ENCODE measurements around the gene PLA2G4E.
A peak's percentile ranks its signal among the peaks of the same experiment; 100 is the strongest.

PLA2G4E gene

GRCh38 chr15:41982133-41982930 is 38.5 kb downstream of the PLA2G4E start:
- Histone ChIP-seq H3K4me3 (ENCODE audit: low read length in 2 of 2) (no peak overlapping the region), H3K9ac (ENCODE audit: low read length in 2 of 2) (no peak overlapping the region), H3K27me3 (ENCODE audit: control insufficient read depth in 1 of 2, insufficient read depth in 2 of 2, low read length in 2 of 2) (no peaks in the 10 kb centered on the region), H3K4me1 (ENCODE audit: control insufficient read depth, insufficient read depth, low read length) (no peaks in the 10 kb centered on the region), H3K9me3 (ENCODE audit: control insufficient read depth in 2 of 2, low read length in 2 of 2) (no peaks in the 10 kb centered on the region), H3K36me3 (ENCODE audit: control insufficient read depth in 2 of 2, insufficient read depth in 2 of 2, low read length in 2 of 2) (no peaks in the 10 kb centered on the region), H3K27ac (ENCODE audit: low read length) (no peak overlapping the region)

DNA sequence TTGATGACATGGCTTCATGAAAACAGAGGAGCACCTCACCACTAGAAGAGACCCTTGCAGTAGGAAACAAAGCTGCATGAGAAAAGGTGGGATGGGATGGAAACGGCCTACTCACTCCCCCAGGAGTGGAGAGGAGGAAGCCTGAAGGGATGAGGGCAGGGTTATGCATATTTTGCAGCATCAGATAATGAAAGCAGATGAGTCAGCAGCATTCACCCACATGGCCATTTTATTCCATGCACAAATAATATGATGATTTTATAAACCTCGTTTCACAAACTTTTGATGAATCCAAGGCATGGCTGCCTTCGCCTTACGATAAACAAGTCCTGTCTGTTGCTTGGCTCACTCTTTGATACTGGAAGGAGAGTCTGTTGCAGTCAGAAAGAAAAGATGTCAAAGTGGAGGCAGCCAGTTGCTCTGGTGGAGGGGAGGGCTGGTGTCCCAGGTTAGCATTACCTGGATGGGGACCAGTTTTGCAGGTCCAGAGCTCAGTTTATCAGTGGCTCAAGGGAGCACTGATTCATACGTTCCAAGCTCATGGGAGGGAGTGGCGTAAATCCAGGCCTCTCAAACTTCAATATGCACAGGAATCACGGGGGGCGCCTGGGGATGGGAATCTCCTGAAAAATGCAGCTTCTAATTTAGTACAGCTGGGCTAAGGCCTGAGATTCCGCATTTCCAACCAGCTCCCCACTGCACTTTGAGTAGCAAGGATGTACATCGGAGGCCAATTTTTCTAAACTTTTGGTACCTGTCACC is 39.3 kb downstream of the PLA2G4E start:
- Histone ChIP-seq H3K36me3 (ENCODE audit: control insufficient read depth in 2 of 2, insufficient read depth in 2 of 2, low read length in 2 of 2) (no peaks in the 10 kb centered on the region), H3K27ac (ENCODE audit: low read length) (no peak overlapping the region), H3K4me3 (ENCODE audit: low read length in 2 of 2) (no peak overlapping the region), H3K9me3 (ENCODE audit: control insufficient read depth in 2 of 2, low read length in 2 of 2) (no peaks in the 10 kb centered on the region), H3K9ac (ENCODE audit: low read length in 2 of 2) (no peak overlapping the region), H3K27me3 (ENCODE audit: control insufficient read depth in 1 of 2, insufficient read depth in 2 of 2, low read length in 2 of 2) (no peaks in the 10 kb centered on the region), H3K4me1 (ENCODE audit: control insufficient read depth, insufficient read depth, low read length) (no peaks in the 10 kb centered on the region)

GRCh38 chr15:41980654-41981323 is 40.1 kb downstream of the PLA2G4E start:
- Histone ChIP-seq H3K36me3 (ENCODE audit: control insufficient read depth in 2 of 2, insufficient read depth in 2 of 2, low read length in 2 of 2) (no peaks in the 10 kb centered on the region), H3K4me1 (ENCODE audit: control insufficient read depth, insufficient read depth, low read length) (no peaks in the 10 kb centered on the region), H3K4me3 (ENCODE audit: low read length in 2 of 2) (no peak overlapping the region), H3K27me3 (ENCODE audit: control insufficient read depth in 1 of 2, insufficient read depth in 2 of 2, low read length in 2 of 2) (no peaks in the 10 kb centered on the region), H3K9ac (ENCODE audit: low read length in 2 of 2) (no peak overlapping the region), H3K27ac (ENCODE audit: low read length) (no peak overlapping the region), H3K9me3 (ENCODE audit: control insufficient read depth in 2 of 2, low read length in 2 of 2) (no peaks in the 10 kb centered on the region)

DNA sequence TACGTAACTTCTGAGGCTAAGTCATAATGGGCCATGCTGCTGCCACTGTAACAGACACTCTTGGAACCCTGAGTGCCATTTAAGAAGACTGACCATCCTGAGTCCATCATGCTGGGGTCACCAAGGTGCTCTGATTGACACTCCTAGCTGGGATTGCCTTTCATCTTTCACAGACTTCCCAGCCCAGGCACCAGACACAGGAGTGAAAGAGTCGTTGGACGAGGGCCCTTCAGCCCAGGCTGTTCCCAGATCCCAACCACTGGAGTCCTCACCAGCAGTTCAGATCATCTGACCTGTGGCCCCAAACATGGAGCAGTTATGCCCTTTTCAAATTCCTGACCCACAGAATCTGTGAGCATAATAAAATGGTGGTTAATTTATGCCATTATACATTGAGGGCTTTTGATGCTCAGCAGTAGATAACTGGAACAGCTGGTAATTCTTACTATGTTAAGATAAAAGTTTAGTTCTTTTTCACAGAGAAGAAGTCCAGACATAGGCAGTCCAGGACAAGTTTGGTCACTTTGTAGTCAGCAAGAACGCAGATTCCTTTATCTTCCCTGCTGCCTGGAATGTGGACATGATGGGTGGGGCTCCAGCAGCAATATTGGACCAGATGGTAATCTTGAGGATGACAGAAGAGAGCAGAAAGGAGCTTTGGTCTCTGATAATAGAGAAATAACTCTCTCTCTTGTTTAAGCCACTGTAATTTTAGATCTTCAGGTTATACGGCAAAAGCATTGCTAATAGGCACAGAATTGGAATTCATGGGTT is 41.2 kb downstream of the PLA2G4E start:
- Histone ChIP-seq H3K36me3 (ENCODE audit: control insufficient read depth in 2 of 2, insufficient read depth in 2 of 2, low read length in 2 of 2) (no peaks in the 10 kb centered on the region), H3K27ac (ENCODE audit: low read length) (no peak overlapping the region), H3K4me1 (ENCODE audit: control insufficient read depth, insufficient read depth, low read length) (no peaks in the 10 kb centered on the region), H3K27me3 (ENCODE audit: control insufficient read depth in 1 of 2, insufficient read depth in 2 of 2, low read length in 2 of 2) (peaks cover 0 to 4% of the 10 kb centered on the region in 2 donors), H3K4me3 (ENCODE audit: low read length in 2 of 2) (no peak overlapping the region), H3K9ac (ENCODE audit: low read length in 2 of 2) (no peak overlapping the region), H3K9me3 (ENCODE audit: control insufficient read depth in 2 of 2, low read length in 2 of 2) (no peaks in the 10 kb centered on the region)

DNA sequence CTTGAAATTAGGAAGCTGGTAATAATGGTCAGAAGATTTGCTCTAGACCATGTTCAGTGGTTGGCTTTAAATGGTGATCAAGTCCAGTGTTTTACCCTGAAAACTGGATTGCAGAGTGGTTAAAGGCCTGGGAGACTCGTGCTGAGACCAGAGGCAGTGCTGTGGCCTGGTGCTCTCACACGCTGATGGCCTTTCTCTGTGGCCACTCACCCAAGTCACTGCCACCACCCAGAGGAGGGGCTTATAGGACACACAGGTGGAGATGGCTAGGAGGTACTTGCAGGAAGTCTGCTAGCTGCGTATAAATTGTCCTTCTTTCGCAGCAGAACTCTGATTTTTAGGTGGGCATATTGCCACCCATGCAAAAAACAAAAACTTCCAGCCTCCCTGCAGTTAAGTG is 42.3 kb downstream of the PLA2G4E start:
- Histone ChIP-seq H3K36me3 (ENCODE audit: control insufficient read depth in 2 of 2, insufficient read depth in 2 of 2, low read length in 2 of 2) (no peaks in the 10 kb centered on the region), H3K27ac (ENCODE audit: low read length) (no peak overlapping the region), H3K9me3 (ENCODE audit: control insufficient read depth in 2 of 2, low read length in 2 of 2) (no peaks in the 10 kb centered on the region), H3K27me3 (ENCODE audit: control insufficient read depth in 1 of 2, insufficient read depth in 2 of 2, low read length in 2 of 2) (peaks cover 2 to 4% of the 10 kb centered on the region in 2 donors), H3K4me1 (ENCODE audit: control insufficient read depth, insufficient read depth, low read length) (no peaks in the 10 kb centered on the region), H3K4me3 (ENCODE audit: low read length in 2 of 2) (no peak overlapping the region), H3K9ac (ENCODE audit: low read length in 2 of 2) (no peak overlapping the region)

GRCh38 chr15:41977757-41978383 is 43.0 kb downstream of the PLA2G4E start:
- no peaks in the 10 kb centered on the region for H3K9me3 ChIP-seq (ENCODE audit: control insufficient read depth in 2 of 2, low read length in 2 of 2)
- no peak overlapping the region for H3K27ac ChIP-seq (ENCODE audit: low read length)
- H3K27me3 ChIP-seq (ENCODE audit: control insufficient read depth in 1 of 2, insufficient read depth in 2 of 2, low read length in 2 of 2), result peaks cover 2 to 4% of the 10 kb centered on the region in 2 donors
- H3K4me3 ChIP-seq (ENCODE audit: low read length in 2 of 2), result no peak overlapping the region
- H3K36me3 ChIP-seq (ENCODE audit: control insufficient read depth in 2 of 2, insufficient read depth in 2 of 2, low read length in 2 of 2), result no peaks in the 10 kb centered on the region
- peaks cover under 1% of the 10 kb centered on the region for H3K4me1 ChIP-seq (ENCODE audit: control insufficient read depth, insufficient read depth, low read length)
- H3K9ac ChIP-seq (ENCODE audit: low read length in 2 of 2), result no peak overlapping the region

DNA sequence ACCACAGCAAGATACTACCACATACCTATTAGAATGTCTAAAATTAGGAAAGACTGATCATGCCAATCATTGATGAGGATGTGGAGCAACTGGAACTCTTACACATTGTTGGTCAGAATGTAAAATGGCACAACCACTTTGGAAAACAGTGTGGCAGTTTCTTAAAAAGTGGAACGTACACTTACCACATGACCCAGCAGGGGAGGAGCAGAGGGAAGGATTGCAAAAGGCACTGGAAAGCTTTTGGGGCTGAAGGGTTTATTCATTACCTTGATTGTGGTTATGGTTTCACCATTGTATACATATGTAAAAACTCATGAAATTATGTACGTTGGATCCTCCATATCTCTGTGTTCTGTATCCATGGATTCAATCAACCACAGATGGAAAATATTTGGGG is 45.2 kb downstream of the PLA2G4E start:
- Histone ChIP-seq H3K36me3 (ENCODE audit: control insufficient read depth in 2 of 2, insufficient read depth in 2 of 2, low read length in 2 of 2) (no peaks in the 10 kb centered on the region), H3K9me3 (ENCODE audit: control insufficient read depth in 2 of 2, low read length in 2 of 2) (no peaks in the 10 kb centered on the region), H3K4me3 (ENCODE audit: low read length in 2 of 2) (no peak overlapping the region), H3K9ac (ENCODE audit: low read length in 2 of 2) (no peak overlapping the region), H3K27ac (ENCODE audit: low read length) (no peak overlapping the region), H3K27me3 (ENCODE audit: control insufficient read depth in 1 of 2, insufficient read depth in 2 of 2, low read length in 2 of 2) (peaks cover 2 to 4% of the 10 kb centered on the region in 2 donors), H3K4me1 (ENCODE audit: control insufficient read depth, insufficient read depth, low read length) (peaks cover 6% of the 10 kb centered on the region)

GRCh38 chr15:41974041-41974440 is 46.8 kb downstream of the PLA2G4E start:
- peaks cover 2 to 4% of the 10 kb centered on the region in 2 donors for H3K27me3 ChIP-seq (ENCODE audit: control insufficient read depth in 1 of 2, insufficient read depth in 2 of 2, low read length in 2 of 2)
- H3K27ac ChIP-seq (ENCODE audit: low read length), result no peak overlapping the region
- H3K9me3 ChIP-seq (ENCODE audit: control insufficient read depth in 2 of 2, low read length in 2 of 2), result no peaks in the 10 kb centered on the region
- no peak overlapping the region for H3K9ac ChIP-seq (ENCODE audit: low read length in 2 of 2)
- peaks cover 6% of the 10 kb centered on the region for H3K4me1 ChIP-seq (ENCODE audit: control insufficient read depth, insufficient read depth, low read length)
- H3K4me3 ChIP-seq (ENCODE audit: low read length in 2 of 2), result no peak overlapping the region
- peaks cover 0 to 2% of the 10 kb centered on the region in 2 donors for H3K36me3 ChIP-seq (ENCODE audit: control insufficient read depth in 2 of 2, insufficient read depth in 2 of 2, low read length in 2 of 2)

DNA sequence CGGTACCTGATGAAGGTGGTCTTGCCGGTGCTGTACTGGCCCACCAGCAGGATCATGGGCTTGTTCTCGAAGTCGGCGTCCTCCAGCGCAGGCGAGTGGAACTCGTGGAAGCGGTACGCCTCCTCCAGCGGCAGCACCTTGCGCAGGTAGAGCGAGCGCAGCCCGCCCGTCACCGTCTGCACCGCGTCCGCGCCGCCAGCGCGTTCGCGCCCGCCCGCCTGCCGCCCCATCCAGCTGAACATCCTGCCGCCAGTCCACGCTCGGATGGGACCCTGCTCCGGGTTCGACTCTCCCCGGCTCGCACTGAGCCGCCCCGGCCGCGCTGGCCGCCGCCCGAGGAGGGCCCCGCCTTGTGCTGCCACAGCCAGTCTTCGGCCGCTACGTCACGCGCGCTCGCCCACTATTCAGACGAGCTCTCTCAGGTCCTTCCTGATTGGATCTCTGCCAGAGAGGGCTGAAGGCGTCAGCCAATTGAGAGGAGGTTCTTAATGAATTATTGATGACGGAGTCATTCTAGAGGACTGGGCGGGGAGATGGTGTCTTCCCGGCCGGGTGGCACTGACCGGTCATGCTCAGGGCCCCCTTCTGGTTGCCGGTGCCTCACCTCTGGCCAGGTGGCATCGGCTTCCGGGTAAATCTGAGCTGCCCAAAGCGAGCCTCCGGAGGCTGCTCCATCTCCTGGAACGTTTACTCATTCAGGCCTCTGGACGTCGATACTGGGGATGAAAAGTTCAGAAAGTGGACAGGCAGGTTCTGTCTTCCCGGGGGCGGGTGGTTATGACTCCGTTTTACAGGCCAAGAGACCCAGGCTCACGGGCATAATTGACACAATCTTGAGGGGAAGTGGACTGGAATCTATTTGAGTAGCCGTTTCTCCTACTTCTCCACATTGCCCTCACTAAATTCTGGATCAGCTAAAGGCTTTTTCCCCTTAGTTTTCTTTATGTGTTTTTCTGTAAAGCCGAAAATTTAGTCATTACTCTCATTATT is 48.3 kb downstream of the PLA2G4E start, which contains the start of gene EHD4:
Gene EHD4, minus strand, starts transcription at position 305 of the 990 bp plus-strand sequence. Its CDS starts 63 bp downstream, at position 242.
- H3K36me3 ChIP-seq (ENCODE audit: control insufficient read depth in 2 of 2, insufficient read depth in 2 of 2, low read length in 2 of 2), result peaks cover 0 to 2% of the 10 kb centered on the region in 2 donors
- peak within 1 kb of the TSS; percentile 74 to 80 for H3K9ac ChIP-seq (ENCODE audit: low read length in 2 of 2)
- peak within 1 kb of the TSS; percentile 84 to 95 for H3K4me3 ChIP-seq (ENCODE audit: low read length in 2 of 2)
- peaks cover 6% of the 10 kb centered on the region for H3K4me1 ChIP-seq (ENCODE audit: control insufficient read depth, insufficient read depth, low read length)
- no peak within 1 kb of the TSS for H3K27ac ChIP-seq (ENCODE audit: low read length)
- peaks cover 2 to 4% of the 10 kb centered on the region in 2 donors for H3K27me3 ChIP-seq (ENCODE audit: control insufficient read depth in 1 of 2, insufficient read depth in 2 of 2, low read length in 2 of 2)
- no peaks in the 10 kb centered on the region for H3K9me3 ChIP-seq (ENCODE audit: control insufficient read depth in 2 of 2, low read length in 2 of 2)

Measured in stomach smooth muscle (tissue), 2 donors.